Esophagus squamous epithelium (tissue), 5 donors: Measurements from ENCODE around the gene ZBTB25. TPM values are rescaled to one million over a fixed set of nuclear protein-coding genes. Genes with fewer than 3 reads are reported as not detected.

Experiments
- DNase-seq: peaks from one replicate; lab custom pipeline; 2025; lab: John Stamatoyannopoulos, UW
- H3K27ac ChIP-seq, 4 donors: fragments of 200-600 bp; sonication (generic); one replicate each; pipeline ENCODE4 v1.5.1; 2016 to 2019; ENCODE audit warnings: mild to moderate bottlenecking in 1 of 4
- H3K27me3 ChIP-seq, 4 donors: fragments of 200-600 bp; sonication (generic); 1 replicate in 3 of 4; 2 replicates in 1 of 4; pipeline versions ENCODE4 v1.5.1 to v1.6.0; 2017 to 2021; ENCODE audit warnings: antibody characterized with exemption in 1 of 4
- H3K36me3 ChIP-seq, 3 donors: fragments of 200-600 bp; sonication (generic); one replicate each; pipeline ENCODE4 v1.5.1; 2016 to 2019
- H3K4me1 ChIP-seq, 3 donors: fragments of 200-600 bp; sonication (generic); one replicate each; pipeline ENCODE4 v1.5.1; 2017 to 2019
- H3K4me3 ChIP-seq, 4 donors: fragments of 200-600 bp; sonication (generic); 1 replicate in 3 of 4; 2 replicates in 1 of 4; pipeline ENCODE4 v1.5.1; 2016 to 2019; ENCODE audit warnings: mild to moderate bottlenecking in 2 of 4, moderate library complexity in 1 of 4
- H3K9me3 ChIP-seq, 3 donors: fragments of 200-600 bp; sonication (generic); one replicate each; pipeline ENCODE4 v1.5.1; 2016 to 2019
- POLR2A ChIP-seq, 4 donors: fragments of 450-650 bp; IDR thresholded peaks; one replicate each; pipeline ENCODE4 v1.6.1; 2017; ENCODE audit warnings: antibody characterized with exemption in 4 of 4, mild to moderate bottlenecking in 4 of 4, moderate library complexity in 3 of 4
- WGBS, 2 donors: methylation state at CpG; one replicate each; pipeline ENCODE4 v1.1.5; 2018; 5-methylcytosine and 5-hydroxymethylcytosine counted together
- intact Hi-C: fragments of 100-400 bp; cut with DNase I; formaldehyde crosslinking; loops from one replicate; pipeline ENCODE4 v1.15.0; 2022
- total RNA-seq, 4 donors: library from RNA; depleted of rRNA; stranded (reverse); fragments of >200 nt; gene quantifications; one replicate each; pipeline ENCODE4 v1.1.0, GENCODE V29; 2016
- TF ChIP-seq, protein P1 (sequence below), 6 experiments: fragments of 450-650 bp in 4 of 6; fragments of 200-600 bp in 2 of 6; sonication (generic) in 2 of 6; IDR thresholded peaks; one replicate each; pipeline ENCODE4 v1.5.1; 2016 to 2019; ENCODE audit warnings: antibody characterized with exemption in 6 of 6, mild to moderate bottlenecking in 4 of 6, moderate library complexity in 4 of 6
- donor health status: DM: yes; HTN: yes; CAD: no.

Gene ZBTB25
- total RNA-seq, 4 donors from 2014 or later = 2.4 to 8.0 (median 3.1) TPM

GRCh38 chr14:64440494-64440893 is 63.1 kb downstream of the ZBTB25 start:
- intact Hi-C loops = no loop called here
- no peak for DNase-seq
- WGBS, 2 donors = 95 to 98% methylated on average over 3 of the region's 3 CpGs

DNA sequence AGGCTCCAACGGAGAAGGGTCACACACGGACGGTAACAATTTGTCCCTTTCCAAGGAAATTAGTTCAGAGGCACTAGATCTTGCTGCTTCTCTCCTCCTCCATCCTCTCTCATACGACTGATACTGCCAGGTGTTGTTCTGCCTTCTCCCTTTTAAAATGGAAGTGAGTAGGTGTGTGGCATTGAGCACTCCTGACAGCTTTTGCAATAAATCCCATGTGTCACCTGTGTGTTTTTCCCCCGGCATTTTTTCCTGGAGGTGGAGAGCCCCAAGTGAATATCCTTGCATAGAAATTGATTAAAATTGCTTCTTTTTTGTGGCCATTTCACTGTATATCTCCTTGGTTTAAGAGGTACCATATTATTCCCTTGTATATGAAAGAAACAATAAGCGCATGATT is 64.5 kb downstream of the ZBTB25 start:
- peaks cover 0 to 98% (median 19%) of the 10 kb centered on the region in 3 donors for H3K36me3 ChIP-seq
- no peak for DNase-seq
- no peak for TF ChIP-seq POLR2A (IDR thresholded peaks at IDR 0.05)
- TF ChIP-seq, protein P1, sequence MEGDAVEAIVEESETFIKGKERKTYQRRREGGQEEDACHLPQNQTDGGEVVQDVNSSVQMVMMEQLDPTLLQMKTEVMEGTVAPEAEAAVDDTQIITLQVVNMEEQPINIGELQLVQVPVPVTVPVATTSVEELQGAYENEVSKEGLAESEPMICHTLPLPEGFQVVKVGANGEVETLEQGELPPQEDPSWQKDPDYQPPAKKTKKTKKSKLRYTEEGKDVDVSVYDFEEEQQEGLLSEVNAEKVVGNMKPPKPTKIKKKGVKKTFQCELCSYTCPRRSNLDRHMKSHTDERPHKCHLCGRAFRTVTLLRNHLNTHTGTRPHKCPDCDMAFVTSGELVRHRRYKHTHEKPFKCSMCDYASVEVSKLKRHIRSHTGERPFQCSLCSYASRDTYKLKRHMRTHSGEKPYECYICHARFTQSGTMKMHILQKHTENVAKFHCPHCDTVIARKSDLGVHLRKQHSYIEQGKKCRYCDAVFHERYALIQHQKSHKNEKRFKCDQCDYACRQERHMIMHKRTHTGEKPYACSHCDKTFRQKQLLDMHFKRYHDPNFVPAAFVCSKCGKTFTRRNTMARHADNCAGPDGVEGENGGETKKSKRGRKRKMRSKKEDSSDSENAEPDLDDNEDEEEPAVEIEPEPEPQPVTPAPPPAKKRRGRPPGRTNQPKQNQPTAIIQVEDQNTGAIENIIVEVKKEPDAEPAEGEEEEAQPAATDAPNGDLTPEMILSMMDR (IDR thresholded peaks at IDR 0.05) = no peak
- intact Hi-C loops = no loop called here
- H3K4me1 ChIP-seq = no peaks in the 10 kb centered on the region
- no peaks in the 10 kb centered on the region for H3K9me3 ChIP-seq
- no peak overlapping the region for H3K4me3 ChIP-seq
- H3K27me3 ChIP-seq = no peaks in the 10 kb centered on the region
- WGBS, 2 donors = 92 to 95% methylated on average over 6 of the region's 6 CpGs
- no peak overlapping the region for H3K27ac ChIP-seq

More at GRCh38 chr14:64440494-64440893, 63.1 kb downstream of the ZBTB25 start:
- Histone ChIP-seq H3K4me1 (peaks cover 0 to 7% (median 0%) of the 10 kb centered on the region in 3 donors), H3K27me3 (no peaks in the 10 kb centered on the region), H3K36me3 (peaks cover 0 to 100% (median 19%) of the 10 kb centered on the region in 3 donors), H3K9me3 (no peaks in the 10 kb centered on the region), H3K4me3 (no peak overlapping the region), H3K27ac (no peak overlapping the region)
- TF ChIP-seq, protein P1 (IDR thresholded peaks at IDR 0.05) = no peak
- no peak for TF ChIP-seq POLR2A (IDR thresholded peaks at IDR 0.05)

GRCh38 chr14:64438181-64438841 is 65.3 kb downstream of the ZBTB25 start:
- 45 to 52% methylated on average over 3 of the region's 3 CpGs for WGBS, 2 donors
- no peak overlapping the region for H3K27ac ChIP-seq

DNA sequence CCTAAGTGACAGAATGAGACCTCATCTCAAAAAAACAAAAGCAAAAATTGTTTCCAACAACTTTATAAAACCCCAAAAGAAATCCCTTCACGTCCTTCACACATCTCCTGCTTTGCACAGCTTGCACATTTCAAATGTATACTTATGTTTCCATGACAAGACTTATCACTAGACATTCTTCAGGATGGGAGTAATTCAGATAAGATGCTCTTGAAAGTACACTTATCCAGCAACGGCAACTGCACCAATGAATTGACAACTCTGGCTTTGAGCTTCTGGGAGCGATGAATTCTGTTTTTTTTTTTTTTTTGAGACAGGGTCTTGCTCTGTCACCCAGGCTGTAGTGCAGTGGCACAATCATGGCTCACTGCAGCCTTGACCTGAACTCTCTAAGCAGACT is 69.1 kb downstream of the ZBTB25 start:
- intact Hi-C loops = no loop called here
- no peak overlapping the region for H3K4me3 ChIP-seq
- no peak for DNase-seq
- no peaks in the 10 kb centered on the region for H3K9me3 ChIP-seq
- no peak for TF ChIP-seq POLR2A (IDR thresholded peaks at IDR 0.05)
- TF ChIP-seq, protein P1 (IDR thresholded peaks at IDR 0.05) = no peak
- no peak overlapping the region for H3K27ac ChIP-seq
- peaks cover 0 to 95% (median 19%) of the 10 kb centered on the region in 3 donors for H3K36me3 ChIP-seq
- no peaks in the 10 kb centered on the region for H3K27me3 ChIP-seq
- no peaks in the 10 kb centered on the region for H3K4me1 ChIP-seq
- WGBS, 2 donors = 76 to 95% methylated on average over 3 of the region's 3 CpGs

More at GRCh38 chr14:64438181-64438841, 65.3 kb downstream of the ZBTB25 start:
- Histone ChIP-seq H3K9me3 (no peaks in the 10 kb centered on the region), H3K36me3 (peaks cover 0 to 98% (median 19%) of the 10 kb centered on the region in 3 donors), H3K4me1 (no peaks in the 10 kb centered on the region), H3K27me3 (no peaks in the 10 kb centered on the region), H3K4me3 (no peak overlapping the region)
- no peak for TF ChIP-seq POLR2A (IDR thresholded peaks at IDR 0.05)
- TF ChIP-seq, protein P1 (IDR thresholded peaks at IDR 0.05) = no peak
- DNase-seq = no peak
- intact Hi-C loops = no loop called here

DNA sequence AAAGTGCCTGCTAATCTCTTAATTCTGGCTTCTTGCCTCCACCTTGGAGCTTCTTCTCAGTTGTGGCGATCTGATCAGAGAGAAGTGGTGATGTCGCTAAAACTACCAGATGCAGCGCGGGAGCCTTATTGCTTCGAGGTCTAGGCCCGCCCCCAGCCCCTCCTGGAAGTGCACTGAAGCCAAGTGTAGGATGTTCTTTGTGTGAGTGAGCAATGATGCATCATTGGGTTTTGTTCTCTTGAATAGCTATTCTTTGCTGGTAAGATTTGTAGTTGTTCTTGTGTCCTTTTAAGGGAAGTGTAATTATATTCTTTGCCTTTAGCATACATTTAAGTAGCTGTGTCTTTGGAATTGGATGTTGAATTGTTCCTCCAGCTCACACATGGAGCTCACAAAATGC is 79.7 kb downstream of the ZBTB25 start:
- DNase-seq = no peak
- Histone ChIP-seq H3K36me3 (peaks cover 0 to 100% (median 6%) of the 10 kb centered on the region in 3 donors), H3K9me3 (no peaks in the 10 kb centered on the region), H3K27me3 (no peaks in the 10 kb centered on the region), H3K27ac (no peak overlapping the region), H3K4me3 (no peak overlapping the region), H3K4me1 (no peaks in the 10 kb centered on the region)
- intact Hi-C loops = no loop called here
- no peak for TF ChIP-seq POLR2A (IDR thresholded peaks at IDR 0.05)
- TF ChIP-seq, protein P1 (IDR thresholded peaks at IDR 0.05) = no peak
- 67 to 90% methylated on average over 6 of the region's 6 CpGs for WGBS, 2 donors
